HL-60/S4 treated with retinoic acid at 250 ng/mL for 4 days and 3 days (cell line): ENCODE measurements around the gene SCN4B.

Source experiments
- in situ Hi-C: fragments of 300-500 bp; cut with MboI; formaldehyde crosslinking; loops from 2 replicates; pipeline ENCODE4 v1.7.0; 2022; ENCODE audit warnings: low sequenced_read_pairs

The SCN4B gene

GRCh38 chr11:118152552-118153471, at the start of gene SCN4B:
Gene SCN4B (minus strand): TSS chr11:118152823. CDS start chr11:118152673, 150 bp downstream.
- in situ Hi-C loops, result no loop called here

GRCh38 chr11:118201966-118202365, 49.3 kb upstream of the SCN4B start:
- in situ Hi-C loops, result loop anchor here (10.0 kb wide), 1 partner anchor 153 kb away; the partner anchor contains the start of gene UBE4A

- in situ Hi-C loops, result loop anchor here (10.0 kb wide), 1 partner anchor 154 kb away; the partner anchor contains the start of gene UBE4A
Measured at GRCh38 chr11:118200901-118201680, 48.5 kb upstream of the SCN4B start.

- in situ Hi-C loops, result loop anchor here (10.0 kb wide), 1 partner anchor 154 kb away; the partner anchor contains the start of gene UBE4A
Measured at GRCh38 chr11:118200497-118200896, 47.9 kb upstream of the SCN4B start.

GRCh38 chr11:118199135-118199534, 46.5 kb upstream of the SCN4B start:
- in situ Hi-C loops, result loop anchor here (10.0 to 25.0 kb wide), 2 partner anchors 86 to 288 kb away; no protein-coding TSS in a partner anchor

- in situ Hi-C loops, result loop anchor here (10.0 to 25.0 kb wide), 2 partner anchors 86 to 289 kb away; no protein-coding TSS in a partner anchor
Measured at GRCh38 chr11:118198370-118198769, 45.7 kb upstream of the SCN4B start.

- in situ Hi-C loops, result loop anchor here (10.0 to 25.0 kb wide), 2 partner anchors 90 to 292 kb away; no protein-coding TSS in a partner anchor
Measured at GRCh38 chr11:118194835-118195627, 42.4 kb upstream of the SCN4B start.

GRCh38 chr11:118193910-118194566, 41.4 kb upstream of the SCN4B start:
- in situ Hi-C loops, result loop anchor here (10.0 to 25.0 kb wide), 2 partner anchors 91 to 293 kb away; no protein-coding TSS in a partner anchor

GRCh38 chr11:118192817-118193216, 40.2 kb upstream of the SCN4B start:
- in situ Hi-C loops, result loop anchor here (10.0 to 25.0 kb wide), 2 partner anchors 92 to 294 kb away; no protein-coding TSS in a partner anchor

GRCh38 chr11:118190942-118191506, 38.4 kb upstream of the SCN4B start:
- in situ Hi-C loops, result loop anchor here (10.0 to 25.0 kb wide), 2 partner anchors 94 to 296 kb away; no protein-coding TSS in a partner anchor

- in situ Hi-C loops, result loop anchor here (25.0 kb wide), 1 partner anchor 301 kb away; no protein-coding TSS in a partner anchor
Measured at GRCh38 chr11:118186346-118187107, 33.9 kb upstream of the SCN4B start.

GRCh38 chr11:118184784-118185579, 32.4 kb upstream of the SCN4B start:
- in situ Hi-C loops, result loop anchor here (25.0 kb wide), 1 partner anchor 302 kb away; no protein-coding TSS in a partner anchor

GRCh38 chr11:118183691-118184090, 31.1 kb upstream of the SCN4B start:
- in situ Hi-C loops, result loop anchor here (25.0 kb wide), 1 partner anchor 304 kb away; no protein-coding TSS in a partner anchor

GRCh38 chr11:118180300-118180703, 27.7 kb upstream of the SCN4B start:
- in situ Hi-C loops, result loop anchor here (25.0 kb wide), 1 partner anchor 307 kb away; no protein-coding TSS in a partner anchor

GRCh38 chr11:118176778-118177134, 24.1 kb upstream of the SCN4B start:
- in situ Hi-C loops, result loop anchor here (25.0 kb wide), 1 partner anchor 311 kb away; no protein-coding TSS in a partner anchor

- in situ Hi-C loops, result loop anchor here (25.0 kb wide), 1 partner anchor 311 kb away; no protein-coding TSS in a partner anchor
Measured at GRCh38 chr11:118175993-118176777, 23.6 kb upstream of the SCN4B start, which contains the start of gene SCN2B. Gene SCN2B (minus strand): TSS chr11:118176639. CDS start chr11:118176431, 208 bp downstream.
